ENCODE data around the gene CREB3L1. TPM values are rescaled to one million over a fixed set of nuclear protein-coding genes. Genes with fewer than 3 reads are reported as not detected.

The CREB3L1 gene
- total and polyA plus RNA-seq, 8 donors: 26.3 to 129 (median 49.0) TPM

GRCh38 chr11:46342239-46342638, 64.8 kb downstream of the CREB3L1 start:
- Histone ChIP-seq H3K27me3 (no peaks in the 10 kb centered on the region), H3K4me1 (peaks cover 0 to 7% (median 4%) of the 10 kb centered on the region in 3 donors), H3K36me3 (no peaks in the 10 kb centered on the region), H3K9me3 (no peaks in the 10 kb centered on the region), H3K4me3 (no peak overlapping the region), H3K27ac (no peak overlapping the region)
- DNase-seq (no peak), FAIRE-seq (no peak), ATAC-seq (no peak)
- intact Hi-C loops (cut with DNase I): no loop called here
- TF ChIP-seq CTCF (IDR thresholded peaks at IDR 0.05): no peak
- 68 to 71% methylated on average over 5 of the region's 5 CpGs for WGBS, 2 donors

GRCh38 chr11:46343520-46343919, 66.1 kb downstream of the CREB3L1 start:
- FAIRE-seq (no peak), DNase-seq (no peak), ATAC-seq (no peak)
- Histone ChIP-seq H3K4me3 (no peak overlapping the region), H3K27me3 (no peaks in the 10 kb centered on the region), H3K36me3 (no peaks in the 10 kb centered on the region), H3K27ac (no peak overlapping the region), H3K9me3 (no peaks in the 10 kb centered on the region), H3K4me1 (peaks cover 0 to 9% (median 4%) of the 10 kb centered on the region in 3 donors)
- 58 to 68% methylated on average over 3 of the region's 3 CpGs for WGBS, 2 donors
- intact Hi-C loops (cut with DNase I): no loop called here
- TF ChIP-seq CTCF (IDR thresholded peaks at IDR 0.05): no peak

- ATAC-seq (peak in 1 of 4 donors; percentile 3), FAIRE-seq (no peak), DNase-seq (no peak)
- Histone ChIP-seq H3K36me3 (no peaks in the 10 kb centered on the region), H3K4me1 (peaks cover 0 to 18% (median 13%) of the 10 kb centered on the region in 3 donors), H3K27ac (peak overlapping the region in 2 of 4 donors; percentile 33 to 54), H3K9me3 (no peaks in the 10 kb centered on the region), H3K27me3 (no peaks in the 10 kb centered on the region), H3K4me3 (peak overlapping the region in 1 of 4 donors; percentile 32)
- WGBS, 2 donors: 68 to 73% methylated on average over 20 of the region's 20 CpGs
- intact Hi-C loops (cut with DNase I): no loop called here
- TF ChIP-seq CTCF (IDR thresholded peaks at IDR 0.05): no peak
These were observed 67.7 kb downstream of the CREB3L1 start for GRCh38 chr11:46345131-46345597.

- intact Hi-C loops (cut with DNase I): no loop called here
- WGBS, 2 donors: 81 to 82% methylated on average over 10 of the region's 10 CpGs
- ATAC-seq (no peak), DNase-seq (no peak), FAIRE-seq (no peak)
- no peak for TF ChIP-seq CTCF (IDR thresholded peaks at IDR 0.05)
- no peaks in the 10 kb centered on the region for H3K9me3 ChIP-seq
- H3K27me3 ChIP-seq: no peaks in the 10 kb centered on the region
- no peaks in the 10 kb centered on the region for H3K36me3 ChIP-seq
- peaks cover 0 to 26% (median 21%) of the 10 kb centered on the region in 3 donors for H3K4me1 ChIP-seq
- H3K27ac ChIP-seq: peak overlapping the region in 1 of 4 donors; percentile 33
- peak overlapping the region in 1 of 4 donors; percentile 32 for H3K4me3 ChIP-seq
These were observed 68.5 kb downstream of the CREB3L1 start for GRCh38 chr11:46345881-46346484.
